NAMALWA (cell line): ENCODE measurements around the gene C4orf33.
"Not testable (repeated sequence)": the region's sequence is repeated elsewhere in the genome, so short reads cannot be mapped to it uniquely, and the experiment has no call there.

ENCODE experiments used
- DNase-seq: peaks from one replicate; pipeline ENCODE4 v3.0.0-alpha.2; 2015; ENCODE audit warnings: low spot score

The C4orf33 gene

GRCh38 chr4:129095811-129096454 is at the start of gene C4orf33:
TSS of gene C4orf33 (plus strand) at chr4:129096152. CDS start at chr4:129102611, 6,459 bp downstream.
- peak; percentile 88 for DNase-seq

GRCh38 chr4:129059028-129059427 is 36.9 kb upstream of the C4orf33 start:
- DNase-seq = no peak

GRCh38 chr4:129062580-129062979 is 33.4 kb upstream of the C4orf33 start:
- DNase-seq = no peak

- DNase-seq = no peak
Observed at GRCh38 chr4:129063640-129064039, 32.3 kb upstream of the C4orf33 start.

GRCh38 chr4:129064717-129065116 is 31.2 kb upstream of the C4orf33 start:
- no peak for DNase-seq

- DNase-seq = peak; percentile 27
Observed at GRCh38 chr4:129069537-129069936, 26.4 kb upstream of the C4orf33 start.

- no peak for DNase-seq
Observed at GRCh38 chr4:129077326-129077725, 18.6 kb upstream of the C4orf33 start.

GRCh38 chr4:129080129-129080528 is 15.8 kb upstream of the C4orf33 start:
- DNase-seq = no peak

GRCh38 chr4:129082302-129082701 is 13.7 kb upstream of the C4orf33 start:
- no peak for DNase-seq

GRCh38 chr4:129085472-129085871 is 10.5 kb upstream of the C4orf33 start:
- DNase-seq = no peak

GRCh38 chr4:129087516-129087915 is 8.4 kb upstream of the C4orf33 start:
- no peak for DNase-seq

GRCh38 chr4:129092631-129093190 is 3.2 kb upstream of the C4orf33 start:
- peak; percentile 56 for DNase-seq

- DNase-seq = peak; percentile 98
Observed at GRCh38 chr4:129093191-129093920, 2.6 kb upstream of the C4orf33 start, which contains the start of gene SCLT1. TSS of gene SCLT1 (minus strand) at chr4:129093539. CDS start at chr4:129093103, 436 bp downstream.

GRCh38 chr4:129094347-129094746 is 1.6 kb upstream of the C4orf33 start:
- peak; percentile 44 for DNase-seq

GRCh38 chr4:129098531-129099001 is 2.6 kb downstream of the C4orf33 start:
- no peak for DNase-seq

- no peak for DNase-seq
Observed at GRCh38 chr4:129109965-129110824, 14.2 kb downstream of the C4orf33 start.

- DNase-seq = no peak
Observed at GRCh38 chr4:129110931-129111330, 15.0 kb downstream of the C4orf33 start.

GRCh38 chr4:129111919-129112318 is 16.0 kb downstream of the C4orf33 start:
- DNase-seq = no peak

- no peak for DNase-seq
Observed at GRCh38 chr4:129113434-129113833, 17.5 kb downstream of the C4orf33 start.

GRCh38 chr4:129113919-129114318 is 18.0 kb downstream of the C4orf33 start:
- DNase-seq = no peak

GRCh38 chr4:129117705-129118104 is 21.8 kb downstream of the C4orf33 start:
- DNase-seq = no peak

GRCh38 chr4:129126614-129127013 is 30.7 kb downstream of the C4orf33 start:
- DNase-seq = not testable (repeated sequence)
